ENCODE data around the gene TGFBR2.

DNA sequence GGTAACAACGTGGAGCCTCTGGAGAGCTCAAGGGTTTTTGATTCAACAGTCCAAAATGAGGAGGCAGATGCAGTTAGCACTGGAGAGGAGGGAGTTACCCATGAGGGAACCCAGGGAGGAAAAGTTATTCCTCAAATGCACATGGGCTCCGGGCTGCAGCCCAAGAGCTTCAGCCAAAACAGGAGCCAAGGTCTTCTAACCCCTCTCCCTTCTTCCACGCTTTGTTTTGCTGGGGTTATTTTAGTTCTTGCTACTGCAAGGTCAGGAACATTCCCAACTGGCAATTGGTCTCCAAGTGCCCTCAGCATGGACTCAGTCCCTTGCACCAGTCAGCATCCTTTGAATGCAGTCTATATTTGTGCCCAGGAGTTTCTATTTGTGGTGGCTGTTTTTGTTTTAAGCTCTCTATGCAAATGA is 90.0 kb downstream of the TGFBR2 start:
- TF ChIP-seq, protein P1, sequence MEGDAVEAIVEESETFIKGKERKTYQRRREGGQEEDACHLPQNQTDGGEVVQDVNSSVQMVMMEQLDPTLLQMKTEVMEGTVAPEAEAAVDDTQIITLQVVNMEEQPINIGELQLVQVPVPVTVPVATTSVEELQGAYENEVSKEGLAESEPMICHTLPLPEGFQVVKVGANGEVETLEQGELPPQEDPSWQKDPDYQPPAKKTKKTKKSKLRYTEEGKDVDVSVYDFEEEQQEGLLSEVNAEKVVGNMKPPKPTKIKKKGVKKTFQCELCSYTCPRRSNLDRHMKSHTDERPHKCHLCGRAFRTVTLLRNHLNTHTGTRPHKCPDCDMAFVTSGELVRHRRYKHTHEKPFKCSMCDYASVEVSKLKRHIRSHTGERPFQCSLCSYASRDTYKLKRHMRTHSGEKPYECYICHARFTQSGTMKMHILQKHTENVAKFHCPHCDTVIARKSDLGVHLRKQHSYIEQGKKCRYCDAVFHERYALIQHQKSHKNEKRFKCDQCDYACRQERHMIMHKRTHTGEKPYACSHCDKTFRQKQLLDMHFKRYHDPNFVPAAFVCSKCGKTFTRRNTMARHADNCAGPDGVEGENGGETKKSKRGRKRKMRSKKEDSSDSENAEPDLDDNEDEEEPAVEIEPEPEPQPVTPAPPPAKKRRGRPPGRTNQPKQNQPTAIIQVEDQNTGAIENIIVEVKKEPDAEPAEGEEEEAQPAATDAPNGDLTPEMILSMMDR (IDR thresholded peaks at IDR 0.05; ENCODE audit: insufficient read depth, low read length) = no peak
- TF ChIP-seq, protein P2, sequence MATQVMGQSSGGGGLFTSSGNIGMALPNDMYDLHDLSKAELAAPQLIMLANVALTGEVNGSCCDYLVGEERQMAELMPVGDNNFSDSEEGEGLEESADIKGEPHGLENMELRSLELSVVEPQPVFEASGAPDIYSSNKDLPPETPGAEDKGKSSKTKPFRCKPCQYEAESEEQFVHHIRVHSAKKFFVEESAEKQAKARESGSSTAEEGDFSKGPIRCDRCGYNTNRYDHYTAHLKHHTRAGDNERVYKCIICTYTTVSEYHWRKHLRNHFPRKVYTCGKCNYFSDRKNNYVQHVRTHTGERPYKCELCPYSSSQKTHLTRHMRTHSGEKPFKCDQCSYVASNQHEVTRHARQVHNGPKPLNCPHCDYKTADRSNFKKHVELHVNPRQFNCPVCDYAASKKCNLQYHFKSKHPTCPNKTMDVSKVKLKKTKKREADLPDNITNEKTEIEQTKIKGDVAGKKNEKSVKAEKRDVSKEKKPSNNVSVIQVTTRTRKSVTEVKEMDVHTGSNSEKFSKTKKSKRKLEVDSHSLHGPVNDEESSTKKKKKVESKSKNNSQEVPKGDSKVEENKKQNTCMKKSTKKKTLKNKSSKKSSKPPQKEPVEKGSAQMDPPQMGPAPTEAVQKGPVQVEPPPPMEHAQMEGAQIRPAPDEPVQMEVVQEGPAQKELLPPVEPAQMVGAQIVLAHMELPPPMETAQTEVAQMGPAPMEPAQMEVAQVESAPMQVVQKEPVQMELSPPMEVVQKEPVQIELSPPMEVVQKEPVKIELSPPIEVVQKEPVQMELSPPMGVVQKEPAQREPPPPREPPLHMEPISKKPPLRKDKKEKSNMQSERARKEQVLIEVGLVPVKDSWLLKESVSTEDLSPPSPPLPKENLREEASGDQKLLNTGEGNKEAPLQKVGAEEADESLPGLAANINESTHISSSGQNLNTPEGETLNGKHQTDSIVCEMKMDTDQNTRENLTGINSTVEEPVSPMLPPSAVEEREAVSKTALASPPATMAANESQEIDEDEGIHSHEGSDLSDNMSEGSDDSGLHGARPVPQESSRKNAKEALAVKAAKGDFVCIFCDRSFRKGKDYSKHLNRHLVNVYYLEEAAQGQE (IDR thresholded peaks at IDR 0.05; ENCODE audit: insufficient replicate concordance, low read depth) = no peak

Data from HL-60 (cell line).